ENCODE results near the gene SMG6.

The SMG6 gene

DNA sequence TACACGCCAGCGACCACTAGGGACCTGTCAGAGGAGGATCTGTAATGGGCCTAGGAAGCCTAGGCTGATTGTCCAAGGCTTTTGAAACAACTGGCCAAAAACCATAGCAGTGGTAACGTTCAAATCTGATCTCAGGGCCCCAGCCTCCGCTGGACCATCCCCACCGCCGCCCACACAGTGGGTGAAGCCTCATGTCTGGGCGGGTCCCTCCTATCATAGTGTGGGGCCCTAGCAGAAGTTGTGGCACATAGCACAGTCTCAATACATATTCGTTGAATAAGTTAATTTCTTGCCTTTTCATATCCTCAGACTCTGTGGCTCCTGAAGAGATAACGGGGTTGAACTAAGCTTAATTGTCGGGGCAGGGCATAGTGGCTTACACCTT, 272.8 kb downstream of the SMG6 start:
- TF ChIP-seq, protein P1, sequence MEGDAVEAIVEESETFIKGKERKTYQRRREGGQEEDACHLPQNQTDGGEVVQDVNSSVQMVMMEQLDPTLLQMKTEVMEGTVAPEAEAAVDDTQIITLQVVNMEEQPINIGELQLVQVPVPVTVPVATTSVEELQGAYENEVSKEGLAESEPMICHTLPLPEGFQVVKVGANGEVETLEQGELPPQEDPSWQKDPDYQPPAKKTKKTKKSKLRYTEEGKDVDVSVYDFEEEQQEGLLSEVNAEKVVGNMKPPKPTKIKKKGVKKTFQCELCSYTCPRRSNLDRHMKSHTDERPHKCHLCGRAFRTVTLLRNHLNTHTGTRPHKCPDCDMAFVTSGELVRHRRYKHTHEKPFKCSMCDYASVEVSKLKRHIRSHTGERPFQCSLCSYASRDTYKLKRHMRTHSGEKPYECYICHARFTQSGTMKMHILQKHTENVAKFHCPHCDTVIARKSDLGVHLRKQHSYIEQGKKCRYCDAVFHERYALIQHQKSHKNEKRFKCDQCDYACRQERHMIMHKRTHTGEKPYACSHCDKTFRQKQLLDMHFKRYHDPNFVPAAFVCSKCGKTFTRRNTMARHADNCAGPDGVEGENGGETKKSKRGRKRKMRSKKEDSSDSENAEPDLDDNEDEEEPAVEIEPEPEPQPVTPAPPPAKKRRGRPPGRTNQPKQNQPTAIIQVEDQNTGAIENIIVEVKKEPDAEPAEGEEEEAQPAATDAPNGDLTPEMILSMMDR (IDR thresholded peaks at IDR 0.05; ENCODE audit: control extremely low read depth, extremely low read depth, low read depth, missing control alignments), result peak; percentile 48
- no peak for DNase-seq (ENCODE audit: extremely low spot score)
- ChIA-PET CTCF (interaction anchor here (1.6 to 4.8 kb wide), 3 partner anchors 10 to 387 kb away, joined by 4 to 20 read pairs (median 5); partner anchors contain the start of gene OVCA2), POLR2A (no interaction called here)

DNA sequence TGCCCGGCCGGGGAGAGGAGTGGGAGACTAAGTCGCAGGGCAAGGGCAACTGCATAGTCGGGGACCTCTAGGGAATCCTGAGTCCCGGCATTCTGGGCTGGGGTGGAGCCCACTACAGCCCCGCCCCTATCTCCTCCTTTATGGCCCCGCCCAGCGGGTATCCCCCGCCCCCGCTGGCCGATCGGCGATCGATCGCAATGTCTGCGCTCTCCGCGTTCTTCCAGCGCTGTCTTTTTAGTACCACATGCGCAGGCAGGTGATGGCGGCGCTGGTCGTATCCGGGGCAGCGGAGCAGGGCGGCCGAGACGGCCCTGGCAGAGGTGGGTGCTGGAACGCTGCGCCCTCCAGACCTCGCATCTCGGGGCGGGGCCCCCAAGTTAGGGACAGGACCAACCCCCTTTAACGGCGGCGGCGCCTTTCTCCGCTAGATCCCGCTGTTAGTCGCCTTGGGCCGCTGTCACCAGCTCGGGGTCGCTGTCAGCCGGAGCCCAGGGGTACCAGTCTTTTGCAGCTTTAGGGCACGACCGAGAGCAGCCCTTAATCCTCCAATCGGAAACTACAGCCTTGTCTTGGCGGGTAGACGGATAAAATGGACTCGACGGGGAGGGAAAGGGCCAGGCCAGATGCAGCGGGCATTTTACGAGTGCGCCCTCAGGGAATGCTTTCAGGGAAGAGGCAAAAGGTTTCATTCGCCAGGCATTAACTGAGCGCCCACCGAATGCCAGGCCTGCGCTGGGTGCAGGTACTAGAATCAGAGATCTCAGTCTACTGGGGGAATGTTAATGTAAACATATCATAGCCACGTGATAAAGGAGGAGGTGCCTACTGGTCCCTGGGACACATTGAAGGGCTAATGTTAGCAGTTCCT, 273.4 kb downstream of the SMG6 start, which contains the start of gene DPH1:
Gene DPH1, plus strand, starts transcription at position 243 of the 868 bp plus-strand sequence. Its CDS starts 17 bp downstream, at position 260.
- ChIA-PET POLR2A (no interaction called here), CTCF (interaction anchor here (1.6 to 4.8 kb wide), 3 partner anchors 11 to 386 kb away, joined by 4 to 20 read pairs (median 5); partner anchors contain the start of gene OVCA2)
- DNase-seq (ENCODE audit: extremely low spot score), result peak; percentile 92
- TF ChIP-seq, protein P1 (IDR thresholded peaks at IDR 0.05; ENCODE audit: control extremely low read depth, extremely low read depth, low read depth, missing control alignments), result no peak

DNA sequence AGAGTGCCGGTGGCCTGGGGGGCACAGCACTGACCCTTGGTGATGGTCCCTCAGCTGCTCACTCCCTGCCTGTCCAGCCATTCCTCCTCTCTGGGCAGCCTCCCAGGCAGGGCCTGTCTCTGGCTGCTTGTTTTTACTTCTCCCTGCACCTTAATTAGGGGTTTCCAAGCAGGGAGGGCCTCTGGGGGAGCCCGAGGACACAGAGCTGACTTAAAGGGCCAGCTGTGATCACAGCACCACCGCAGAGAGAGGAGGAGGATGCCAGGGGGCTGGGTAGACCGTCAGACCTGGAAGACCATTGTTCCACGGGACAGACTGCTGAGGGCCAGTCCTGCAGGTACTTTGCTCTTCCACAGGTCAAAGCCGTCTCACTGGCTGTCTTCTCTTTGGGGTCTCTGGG, 274.8 kb downstream of the SMG6 start:
- DNase-seq (ENCODE audit: extremely low spot score), result no peak
- CTCF ChIA-PET, result interaction anchor here (0.9 to 4.8 kb wide), 8 partner anchors 8 to 353 kb away, joined by 3 to 20 read pairs (median 4); partner anchors contain the start of gene OVCA2
- TF ChIP-seq, protein P1 (IDR thresholded peaks at IDR 0.05; ENCODE audit: control extremely low read depth, extremely low read depth, low read depth, missing control alignments), result no peak
- POLR2A ChIA-PET, result no interaction called here

DNA sequence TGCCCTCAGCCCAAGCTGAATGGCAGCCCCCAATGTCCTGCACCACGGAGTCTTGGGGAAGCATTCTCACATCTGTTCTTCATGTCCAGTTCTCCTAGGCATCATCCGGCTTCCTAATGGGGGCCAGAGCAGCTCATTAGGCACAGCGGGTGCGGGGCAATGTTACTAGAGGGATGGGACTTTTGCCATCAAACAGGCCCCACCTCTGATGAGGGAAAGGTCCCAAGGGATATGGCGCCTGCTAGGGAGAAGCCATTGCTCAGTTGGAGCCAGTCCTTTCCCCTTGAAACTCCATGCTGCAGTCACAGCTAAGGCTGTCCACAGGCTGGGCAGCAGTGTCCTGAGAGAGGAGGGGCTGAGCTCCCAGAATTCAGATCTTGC, 275.4 kb downstream of the SMG6 start:
- no peak for DNase-seq (ENCODE audit: extremely low spot score)
- POLR2A ChIA-PET, result no interaction called here
- CTCF ChIA-PET, result interaction anchor here (0.7 to 4.8 kb wide), 9 partner anchors 8 to 354 kb away, joined by 3 to 20 read pairs (median 4); partner anchors contain the start of gene OVCA2
- TF ChIP-seq, protein P1 (IDR thresholded peaks at IDR 0.05; ENCODE audit: control extremely low read depth, extremely low read depth, low read depth, missing control alignments), result no peak

DNA sequence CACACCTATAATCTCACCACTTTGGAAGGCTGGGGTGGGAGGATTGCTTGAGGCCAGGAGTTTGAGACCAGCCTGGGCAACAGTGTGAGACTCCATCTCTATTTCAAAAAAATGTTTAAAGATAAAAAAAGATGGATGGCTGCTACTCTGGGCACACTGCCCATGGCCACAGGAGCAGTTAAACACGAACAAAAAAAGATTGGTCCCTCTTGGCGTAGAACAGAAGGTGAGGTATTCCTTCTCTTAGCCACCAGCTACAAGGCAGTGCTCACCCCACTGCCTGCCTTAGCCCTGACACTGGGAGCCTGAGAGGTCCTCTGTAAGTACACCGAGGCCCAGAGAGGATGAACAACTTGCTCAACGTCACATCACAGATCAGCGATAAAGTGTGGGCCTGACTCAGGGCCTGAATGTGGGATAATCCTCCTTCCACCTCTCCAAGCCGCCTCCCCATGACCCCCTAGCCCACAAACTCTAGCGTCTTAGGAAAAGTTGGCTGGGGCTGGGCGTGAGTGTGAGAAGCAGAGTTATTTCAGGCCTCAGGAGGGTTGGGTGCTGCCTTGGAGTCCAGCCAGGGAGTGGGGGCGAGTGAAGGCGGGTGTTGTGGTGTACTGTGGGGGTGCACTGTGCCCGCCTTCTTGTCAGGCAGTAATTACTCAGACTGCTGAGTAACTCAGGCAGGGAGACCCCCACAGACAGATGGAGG, 275.9 kb downstream of the SMG6 start:
- no peak for DNase-seq (ENCODE audit: extremely low spot score)
- TF ChIP-seq, protein P1 (IDR thresholded peaks at IDR 0.05; ENCODE audit: control extremely low read depth, extremely low read depth, low read depth, missing control alignments), result no peak
- CTCF ChIA-PET, result interaction anchor here (0.7 to 1.7 kb wide), 3 partner anchors 111 to 307 kb away, joined by 3 to 4 read pairs (median 3); no protein-coding TSS in a partner anchor
- POLR2A ChIA-PET, result no interaction called here

DNA sequence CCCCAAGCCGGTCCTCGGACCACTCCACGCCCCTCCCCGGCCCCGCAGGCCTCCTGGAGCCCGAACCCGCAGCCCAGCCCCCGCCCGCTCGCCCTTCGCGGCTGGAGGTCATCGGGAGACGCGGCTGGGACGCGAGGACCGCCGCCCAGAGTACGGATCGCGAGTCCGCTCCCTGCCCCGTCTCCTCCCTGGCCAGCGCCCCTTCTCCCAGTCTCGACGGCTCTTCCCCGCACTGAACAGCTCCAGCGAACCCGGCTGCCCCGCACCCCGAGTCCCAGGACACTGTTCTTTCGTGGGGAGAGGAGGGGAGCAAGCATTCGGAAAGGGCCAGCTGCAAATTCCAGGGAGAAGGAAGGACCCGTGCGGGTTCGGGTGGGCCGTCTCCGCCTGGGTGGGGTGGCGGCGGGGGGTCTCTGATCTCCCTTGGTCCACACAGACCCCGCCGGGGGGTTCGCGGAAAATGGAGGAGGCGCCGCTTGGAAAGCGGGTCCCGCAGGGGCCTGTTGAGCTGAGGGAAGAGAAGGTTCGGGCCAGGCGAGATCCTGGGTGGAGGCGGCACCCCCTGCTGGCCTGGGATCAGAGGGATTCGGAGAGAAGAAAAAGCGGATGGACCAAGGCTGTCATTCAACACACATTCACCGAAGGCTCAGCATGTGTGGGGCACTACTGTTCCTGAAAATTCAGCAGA, 277.8 kb downstream of the SMG6 start:
- TF ChIP-seq, protein P1 (IDR thresholded peaks at IDR 0.05; ENCODE audit: control extremely low read depth, extremely low read depth, low read depth, missing control alignments), result peak; percentile 39
- POLR2A ChIA-PET, result no interaction called here
- DNase-seq (ENCODE audit: extremely low spot score), result peak; percentile 55
- CTCF ChIA-PET, result interaction anchor here (0.8 to 2.6 kb wide), 3 partner anchors 116 to 305 kb away, joined by 3 to 10 read pairs (median 9); no protein-coding TSS in a partner anchor

Measured in GM10248 (cell line).